ENCODE measurements around the gene GALNT2. TPM values are rescaled to one million over a fixed set of nuclear protein-coding genes. Genes with fewer than 3 reads are reported as not detected.

Gene GALNT2
- total and polyA plus RNA-seq, 10 donors = 7.9 to 44.8 (median 36.9) TPM

DNA sequence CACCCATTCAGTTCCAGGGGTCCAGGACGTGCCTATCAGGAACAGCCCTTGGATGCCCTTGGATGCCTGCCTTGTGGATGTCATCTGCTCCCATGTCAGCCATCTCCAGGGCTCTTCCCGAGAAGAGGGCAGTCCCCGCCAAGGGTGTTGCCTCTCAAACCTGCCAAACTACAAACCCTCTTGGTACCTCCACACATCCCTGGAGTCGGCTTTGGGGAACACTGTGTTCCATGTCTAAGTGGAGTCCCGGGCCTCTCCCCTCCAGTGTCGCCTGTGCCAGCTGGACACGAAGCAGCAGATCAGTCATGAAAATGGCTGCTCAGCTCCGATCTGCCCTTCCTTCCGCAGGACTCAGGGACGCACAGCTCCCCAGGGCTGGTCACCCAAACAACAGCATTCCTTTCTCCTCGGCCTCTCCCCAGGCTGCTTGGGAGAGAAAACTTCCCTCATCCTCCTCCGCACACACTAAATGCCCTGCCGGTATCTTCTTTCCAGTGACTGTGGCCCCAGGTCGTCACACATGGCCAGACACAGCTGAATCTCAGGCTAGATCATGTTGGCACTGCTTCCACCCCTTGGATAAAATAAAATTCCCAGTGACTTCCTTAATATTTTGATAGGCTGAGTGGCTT lies 53.4 kb downstream of the GALNT2 start:
- H3K27me3 ChIP-seq (replicated peaks in 1 of 7) = no peaks in the 10 kb centered on the region
- 88 to 94% (median 92%) methylated on average over 12 to 14 of the region's 14 CpGs for WGBS, 5 donors
- DNase-seq = no peak
- intact Hi-C loops (cut with DNase I; ENCODE audit: low total_unique reads) = no loop called here
- peaks cover 0 to 19% (median 0%) of the 10 kb centered on the region in 6 donors for H3K36me3 ChIP-seq
- H3K4me3 ChIP-seq = no peak overlapping the region
- no peak overlapping the region for H3K27ac ChIP-seq
- H3K9me3 ChIP-seq = no peaks in the 10 kb centered on the region
- peaks cover 0 to 77% (median 21%) of the 10 kb centered on the region in 6 donors for H3K4me1 ChIP-seq
- TF ChIP-seq, protein P1, sequence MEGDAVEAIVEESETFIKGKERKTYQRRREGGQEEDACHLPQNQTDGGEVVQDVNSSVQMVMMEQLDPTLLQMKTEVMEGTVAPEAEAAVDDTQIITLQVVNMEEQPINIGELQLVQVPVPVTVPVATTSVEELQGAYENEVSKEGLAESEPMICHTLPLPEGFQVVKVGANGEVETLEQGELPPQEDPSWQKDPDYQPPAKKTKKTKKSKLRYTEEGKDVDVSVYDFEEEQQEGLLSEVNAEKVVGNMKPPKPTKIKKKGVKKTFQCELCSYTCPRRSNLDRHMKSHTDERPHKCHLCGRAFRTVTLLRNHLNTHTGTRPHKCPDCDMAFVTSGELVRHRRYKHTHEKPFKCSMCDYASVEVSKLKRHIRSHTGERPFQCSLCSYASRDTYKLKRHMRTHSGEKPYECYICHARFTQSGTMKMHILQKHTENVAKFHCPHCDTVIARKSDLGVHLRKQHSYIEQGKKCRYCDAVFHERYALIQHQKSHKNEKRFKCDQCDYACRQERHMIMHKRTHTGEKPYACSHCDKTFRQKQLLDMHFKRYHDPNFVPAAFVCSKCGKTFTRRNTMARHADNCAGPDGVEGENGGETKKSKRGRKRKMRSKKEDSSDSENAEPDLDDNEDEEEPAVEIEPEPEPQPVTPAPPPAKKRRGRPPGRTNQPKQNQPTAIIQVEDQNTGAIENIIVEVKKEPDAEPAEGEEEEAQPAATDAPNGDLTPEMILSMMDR (IDR thresholded peaks at IDR 0.05 in 8 of 11, conservative IDR thresholded peaks at IDR 0.05 in 3 of 11) = no peak
- no peak for TF ChIP-seq POLR2A (IDR thresholded peaks at IDR 0.05)
- TF ChIP-seq POLR2AphosphoS5 (IDR thresholded peaks at IDR 0.05) = no peak

DNA sequence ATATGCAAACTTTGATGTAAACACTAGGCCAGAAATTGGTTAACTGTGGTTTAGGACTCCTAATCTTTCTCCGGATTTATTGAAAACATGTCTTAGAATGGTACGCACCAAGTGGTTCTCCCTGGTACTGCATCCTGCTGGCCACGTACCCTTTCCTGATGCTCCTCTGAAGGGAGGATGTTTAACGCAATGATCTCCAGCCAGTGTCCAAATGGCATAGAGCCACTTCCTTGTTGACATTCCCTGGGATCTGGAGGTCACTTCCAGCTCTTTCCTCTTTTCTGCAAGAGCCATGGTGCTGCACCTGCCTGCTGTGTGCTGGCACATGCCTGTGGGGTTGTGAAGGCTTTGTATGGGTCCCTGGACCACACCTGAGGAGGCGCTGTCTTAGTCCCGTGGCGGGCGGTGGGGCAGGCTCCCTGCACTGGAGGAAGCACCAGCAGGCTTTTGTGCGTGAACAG lies 53.9 kb downstream of the GALNT2 start:
- no peak for DNase-seq
- Histone ChIP-seq H3K27me3 (replicated peaks in 1 of 7) (no peaks in the 10 kb centered on the region), H3K27ac (no peak overlapping the region), H3K36me3 (peaks cover 0 to 17% (median 0%) of the 10 kb centered on the region in 6 donors), H3K4me1 (peaks cover 0 to 83% (median 26%) of the 10 kb centered on the region in 6 donors), H3K9me3 (no peaks in the 10 kb centered on the region), H3K4me3 (no peak overlapping the region)
- WGBS, 5 donors = 74 to 84% (median 77%) methylated on average over 9 of the region's 9 CpGs
- TF ChIP-seq, protein P1 (IDR thresholded peaks at IDR 0.05 in 8 of 11, conservative IDR thresholded peaks at IDR 0.05 in 3 of 11) = peak; percentile 38 to 75 (median 58)
- TF ChIP-seq POLR2AphosphoS5 (IDR thresholded peaks at IDR 0.05) = peak in 1 of 3 donors; percentile 28
- TF ChIP-seq POLR2A (IDR thresholded peaks at IDR 0.05) = no peak
- intact Hi-C loops (cut with DNase I; ENCODE audit: low total_unique reads) = no loop called here

DNA sequence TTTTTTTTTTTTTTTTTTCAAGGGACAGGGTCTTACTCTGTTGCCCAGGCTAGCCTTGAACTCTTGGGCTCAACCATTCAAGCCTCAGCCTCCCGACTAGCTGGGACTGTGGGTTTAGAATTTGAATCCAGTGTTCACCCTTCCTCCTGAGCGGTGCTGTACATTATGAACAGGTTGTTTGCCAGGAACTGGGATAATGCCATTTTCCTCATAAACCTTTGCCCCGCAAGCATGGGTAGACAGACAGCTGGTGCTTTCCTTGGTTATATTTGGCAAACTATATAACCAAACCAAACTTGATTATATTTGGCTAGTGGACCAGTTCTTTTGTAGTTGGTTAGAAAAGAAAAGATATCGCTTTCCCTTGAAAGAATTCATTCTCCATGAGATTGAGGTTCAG lies 54.9 kb downstream of the GALNT2 start:
- peak overlapping the region in 2 of 8 donors; percentile 72 to 75 for H3K27ac ChIP-seq
- TF ChIP-seq POLR2A (IDR thresholded peaks at IDR 0.05) (no peak), POLR2AphosphoS5 (IDR thresholded peaks at IDR 0.05) (no peak)
- TF ChIP-seq, protein P1 (IDR thresholded peaks at IDR 0.05 in 8 of 11, conservative IDR thresholded peaks at IDR 0.05 in 3 of 11) = no peak
- intact Hi-C loops (cut with DNase I; ENCODE audit: low total_unique reads) = no loop called here

More for the DNA sequence above, 54.9 kb downstream of the GALNT2 start:
- Histone ChIP-seq H3K27me3 (replicated peaks in 1 of 7) (no peaks in the 10 kb centered on the region), H3K36me3 (peaks cover 0 to 11% (median 0%) of the 10 kb centered on the region in 6 donors), H3K4me1 (peaks cover 0 to 89% (median 35%) of the 10 kb centered on the region in 6 donors), H3K9me3 (no peaks in the 10 kb centered on the region), H3K4me3 (no peak overlapping the region)
- 85 to 98% (median 97%) methylated on average over 4 of the region's 4 CpGs for WGBS, 5 donors
- no peak for DNase-seq

Data from spleen (tissue), 11 donors.